Smooth muscle cell (in vitro differentiated cells): ENCODE measurements around the gene WNT10A. TPM values are rescaled to one million over a fixed set of nuclear protein-coding genes. Genes with fewer than 3 reads are reported as not detected.

Experiments used
- DNase-seq: peaks from one replicate; lab custom pipeline; 2025; ENCODE audit not compliant: unreplicated experiment; lab: John Stamatoyannopoulos, UW
- H2AFZ ChIP-seq: fragments of 200-600 bp; sonication (generic); 2 replicates; pipeline ENCODE4 v1.6.0; 2016; ENCODE audit warnings: antibody characterized with exemption, low read depth, mild to moderate bottlenecking
- H3F3A ChIP-seq: fragments of 200-600 bp; sonication (generic); 2 replicates; pipeline ENCODE4 v1.6.0; 2017; ENCODE audit warnings: antibody characterized with exemption, low read depth
- H3K27ac ChIP-seq: fragments of 200-600 bp; sonication (generic); 2 replicates; pipeline ENCODE4 v1.5.1; 2016; ENCODE audit warnings: low read depth, mild to moderate bottlenecking
- H3K27me3 ChIP-seq: fragments of 200-600 bp; sonication (generic); 2 replicates; pipeline ENCODE4 v1.6.1; 2016; ENCODE audit warnings: low read depth, mild to moderate bottlenecking
- H3K36me3 ChIP-seq: fragments of 200-600 bp; sonication (generic); 2 replicates; pipeline ENCODE4 v1.5.1; 2016; ENCODE audit warnings: low read depth
- H3K4me1 ChIP-seq: fragments of 200-600 bp; sonication (generic); 2 replicates; pipeline ENCODE4 v1.5.1; 2016; ENCODE audit warnings: low read depth
- H3K4me2 ChIP-seq: fragments of 200-600 bp; sonication (generic); 2 replicates; pipeline ENCODE4 v1.6.0; 2016; ENCODE audit warnings: mild to moderate bottlenecking
- H3K4me3 ChIP-seq: fragments of 200-600 bp; sonication (generic); 2 replicates; pipeline ENCODE4 v1.5.1; 2016; ENCODE audit warnings: mild to moderate bottlenecking
- H3K79me2 ChIP-seq: fragments of 200-600 bp; sonication (generic); 2 replicates; pipeline ENCODE4 v1.6.0; 2016; ENCODE audit warnings: low read depth, mild to moderate bottlenecking
- H3K9ac ChIP-seq: fragments of 200-600 bp; sonication (generic); 2 replicates; pipeline ENCODE4 v1.6.0; 2016; ENCODE audit warnings: low read depth
- H3K9me3 ChIP-seq: fragments of 200-600 bp; sonication (generic); replicated peaks from 2 replicates; pipeline ENCODE4 v1.5.1; 2016; ENCODE audit warnings: low read depth
- H4K20me1 ChIP-seq: fragments of 200-600 bp; sonication (generic); 2 replicates; pipeline ENCODE4 v1.6.0; 2016; ENCODE audit warnings: low read depth
- CTCF ChIP-seq: fragments of 200-600 bp; sonication (generic); IDR thresholded peaks from 2 replicates; pipeline ENCODE4 v1.5.1; 2017; ENCODE audit warnings: borderline replicate concordance, mild to moderate bottlenecking, antibody characterized with exemption; ENCODE audit not compliant: insufficient read depth, poor library complexity, severe bottlenecking
- WGBS: methylation state at CpG from one replicate; pipeline ENCODE4 v1.1.7; 2016; ENCODE audit warnings: low lambda C conversion rate; 5-methylcytosine and 5-hydroxymethylcytosine counted together
- polyA plus RNA-seq: library from polyadenylated mRNA; unstranded; fragments of >200 nt; fragmentation: Nextera tagmentation; extraction: Ambion mirVana; gene quantifications from 2 replicates; pipeline ENCODE4 v1.2.1, GENCODE V29; 2016
- total RNA-seq: library from RNA; depleted of rRNA; stranded (reverse); fragments of >200 nt; gene quantifications from 2 replicates; pipeline ENCODE4 v1.2.3, GENCODE V29; 2014

WNT10A gene
- total and polyA plus RNA-seq, 2 experiments from 2014 or later: 2.3 to 3.6 TPM

GRCh38 chr2:218850796-218851195 is 29.9 kb upstream of the WNT10A start:
- H3K4me2 ChIP-seq: no peak overlapping the region
- DNase-seq: no peak
- H3K27me3 ChIP-seq: no peaks in the 10 kb centered on the region
- no peaks in the 10 kb centered on the region for H3K36me3 ChIP-seq
- H3K9me3 ChIP-seq: no peaks in the 10 kb centered on the region
- H3F3A ChIP-seq: no peaks in the 10 kb centered on the region
- H3K27ac ChIP-seq: no peak overlapping the region
- 88% methylated on average over 2 of the region's 2 CpGs for WGBS
- no peaks in the 10 kb centered on the region for H3K79me2 ChIP-seq
- no peaks in the 10 kb centered on the region for H4K20me1 ChIP-seq
- H2AFZ ChIP-seq: no peak overlapping the region
- H3K4me3 ChIP-seq: no peak overlapping the region
- no peak for TF ChIP-seq CTCF
- H3K4me1 ChIP-seq: peaks cover 7% of the 10 kb centered on the region
- no peak overlapping the region for H3K9ac ChIP-seq

DNA sequence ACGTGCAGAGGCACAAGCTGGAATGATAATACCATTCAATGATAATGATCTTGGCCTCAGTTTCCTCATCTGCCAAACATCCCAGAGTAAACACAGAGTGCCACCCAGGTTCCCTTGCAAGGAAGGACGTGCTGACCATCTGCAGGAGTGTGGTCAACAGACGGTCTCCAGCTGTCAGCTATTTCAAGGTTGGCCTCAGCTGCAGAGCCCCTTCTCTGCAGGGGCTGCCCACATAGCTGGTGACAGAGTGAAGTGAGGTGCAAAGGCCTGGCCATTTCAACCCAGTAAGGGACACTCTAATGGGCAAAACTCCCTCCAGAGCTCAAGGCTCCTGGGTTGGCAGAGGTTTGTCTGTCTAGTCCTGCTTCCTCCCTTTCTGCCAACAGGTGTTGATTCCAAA is 29.4 kb upstream of the WNT10A start:
- DNase-seq: no peak
- no peak overlapping the region for H3K4me3 ChIP-seq
- H3K4me2 ChIP-seq: no peak overlapping the region
- no peaks in the 10 kb centered on the region for H3K9me3 ChIP-seq
- no peaks in the 10 kb centered on the region for H3F3A ChIP-seq
- H3K79me2 ChIP-seq: no peaks in the 10 kb centered on the region
- H3K27ac ChIP-seq: no peak overlapping the region
- H4K20me1 ChIP-seq: no peaks in the 10 kb centered on the region
- peaks cover 7% of the 10 kb centered on the region for H3K4me1 ChIP-seq
- no peaks in the 10 kb centered on the region for H3K36me3 ChIP-seq
- no peak overlapping the region for H2AFZ ChIP-seq
- 68% methylated on average over 3 of the region's 3 CpGs for WGBS
- no peaks in the 10 kb centered on the region for H3K27me3 ChIP-seq
- no peak for TF ChIP-seq CTCF
- no peak overlapping the region for H3K9ac ChIP-seq

- TF ChIP-seq CTCF: peak; percentile 88
- Histone ChIP-seq H3K9ac (no peak overlapping the region), H2AFZ (no peak overlapping the region), H4K20me1 (no peaks in the 10 kb centered on the region), H3F3A (no peaks in the 10 kb centered on the region), H3K27me3 (peaks cover 13% of the 10 kb centered on the region), H3K9me3 (no peaks in the 10 kb centered on the region), H3K4me3 (no peak overlapping the region), H3K4me1 (peaks cover 7% of the 10 kb centered on the region), H3K4me2 (no peak overlapping the region), H3K79me2 (no peaks in the 10 kb centered on the region), H3K27ac (no peak overlapping the region), H3K36me3 (no peaks in the 10 kb centered on the region)
- peak; percentile 12 for DNase-seq
- 31% methylated on average over 16 of the region's 16 CpGs for WGBS
Measured at GRCh38 chr2:218852911-218853667, 27.6 kb upstream of the WNT10A start.

DNA sequence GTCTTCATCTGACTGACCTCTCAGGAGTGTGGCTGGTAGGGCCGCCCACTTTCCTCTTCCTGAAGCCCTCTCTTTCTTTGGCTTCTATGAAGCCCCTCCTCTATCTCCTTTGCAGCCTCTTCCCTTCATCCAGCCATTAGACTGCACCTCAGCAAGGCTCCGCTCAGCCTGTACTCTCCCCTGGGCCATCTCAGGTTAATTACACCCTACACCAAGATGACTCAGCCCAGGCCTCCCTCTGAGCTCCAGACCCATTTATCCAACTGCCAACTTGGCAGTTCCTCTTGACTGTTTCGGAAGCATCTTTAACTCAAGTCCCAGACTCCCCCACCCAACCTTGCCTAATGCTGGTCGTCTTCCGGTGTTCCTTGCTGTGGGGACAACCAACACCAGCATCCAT is 26.9 kb upstream of the WNT10A start:
- TF ChIP-seq CTCF: no peak
- H3K36me3 ChIP-seq: no peaks in the 10 kb centered on the region
- no peak overlapping the region for H3K9ac ChIP-seq
- H3K27ac ChIP-seq: no peak overlapping the region
- no peak for DNase-seq
- H3K4me1 ChIP-seq: peaks cover 7% of the 10 kb centered on the region
- H3K4me2 ChIP-seq: no peak overlapping the region
- no peaks in the 10 kb centered on the region for H3F3A ChIP-seq
- peaks cover 20% of the 10 kb centered on the region for H3K27me3 ChIP-seq
- H3K4me3 ChIP-seq: no peak overlapping the region
- H3K9me3 ChIP-seq: no peaks in the 10 kb centered on the region
- no peak overlapping the region for H2AFZ ChIP-seq
- 37% methylated on average over 5 of the region's 5 CpGs for WGBS
- H4K20me1 ChIP-seq: no peaks in the 10 kb centered on the region
- H3K79me2 ChIP-seq: no peaks in the 10 kb centered on the region
